Transverse colon (tissue), 4 donors: ENCODE results near the gene AMN.

Experiments used
- CTCF ChIP-seq, 5 experiments: fragments of 200-600 bp in 3 of 5; fragments of 450-650 bp in 2 of 5; sonication (generic) in 3 of 5; IDR thresholded peaks; 1 replicate in 2 of 5; 2 replicates in 3 of 5; pipeline ENCODE4 v1.5.1; 2016 to 2017; ENCODE audit warnings: antibody characterized with exemption in 5 of 5, inconsistent platforms in 3 of 5, mild to moderate bottlenecking in 2 of 5, moderate library complexity in 1 of 5
- POLR2A ChIP-seq: fragments of 450-650 bp; IDR thresholded peaks from one replicate; pipeline ENCODE4 v1.6.1; 2016; ENCODE audit warnings: antibody characterized with exemption, mild to moderate bottlenecking, moderate library complexity
- POLR2AphosphoS5 ChIP-seq, 3 donors: sonication (generic); formaldehyde crosslinking; IDR thresholded peaks; one replicate each; pipeline ENCODE4 v1.6.1; 2016; ENCODE audit warnings: antibody characterized with exemption in 3 of 3

DNA sequence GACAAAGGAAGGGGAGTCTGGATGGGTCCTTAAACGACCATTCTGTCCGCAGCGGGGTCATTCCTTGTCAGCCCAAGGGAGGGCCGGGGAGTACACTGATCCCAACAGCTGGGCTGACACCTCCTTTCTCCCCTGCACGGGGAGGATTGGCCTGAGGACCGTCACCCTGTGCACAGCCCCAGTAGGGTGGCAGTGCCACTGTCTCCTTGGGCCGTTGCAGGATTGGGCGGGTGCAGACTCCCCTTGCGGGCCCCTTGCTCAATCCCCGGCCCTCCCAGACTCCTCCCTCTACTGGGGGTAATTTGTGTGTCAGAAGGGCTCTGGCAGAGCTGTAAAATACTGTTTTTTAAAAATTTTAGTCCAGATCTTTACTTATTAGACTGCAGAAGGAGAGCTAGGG lies 12.6 kb upstream of the AMN start:
- TF ChIP-seq CTCF (IDR thresholded peaks at IDR 0.05) = no peak
- no peak for TF ChIP-seq POLR2A
- TF ChIP-seq POLR2AphosphoS5 (IDR thresholded peaks at IDR 0.05) = no peak
